B cell (primary cell): ENCODE results near the gene ABCB10. TPM values are rescaled to one million over a fixed set of nuclear protein-coding genes. Genes with fewer than 3 reads are reported as not detected.

Experiments
- ATAC-seq: fragments of 200-7000 bp; cut with Tn5 transposase; one replicate; pipeline ENCODE4 v1.10.0; 2021; ENCODE audit warnings: low read depth, mild to moderate bottlenecking, moderate number of reproducible peaks, moderate library complexity
- CTCF ChIA-PET: fragments of 350-600 bp; sonication (Branson Sonifier 250); formaldehyde crosslinking; loops from one replicate; lab custom pipeline; 2021; ENCODE audit warnings: antibody characterized with exemption, inconsistent platforms; lab: Charles Lee
- POLR2A ChIA-PET: fragments of 350-600 bp; sonication (Branson Sonifier 250); formaldehyde crosslinking; loops from one replicate; lab custom pipeline; 2021; ENCODE audit warnings: antibody characterized with exemption; lab: Charles Lee
- DNase-seq: peaks from one replicate; pipeline ENCODE4 v3.0.0; 2013
- H2AFZ ChIP-seq: 2 replicates; pipeline ENCODE4 v1.6.1; 2012; ENCODE audit warnings: mild to moderate bottlenecking, low read depth, low read length; ENCODE audit not compliant: insufficient read depth, poor library complexity, severe bottlenecking
- H3K27ac ChIP-seq, 2 donors: 1 replicate in 1 of 2; 2 replicates in 1 of 2; pipeline ENCODE4 v1.5.1; 2012 to 2013; ENCODE audit warnings: low read length in 2 of 2, mild to moderate bottlenecking in 2 of 2, moderate library complexity in 1 of 2
- H3K27me3 ChIP-seq, 4 experiments: fragments of 200-600 bp in 1 of 4; sonication (generic) in 1 of 4; replicated peaks in 1 of 4; 1 replicate in 2 of 4; 2 replicates in 2 of 4; pipeline versions ENCODE4 v1.6.1 to v1.7.0; 2013 to 2016; ENCODE audit warnings: low read length in 3 of 4, mild to moderate bottlenecking in 2 of 4, mixed read lengths in 1 of 4, moderate library complexity in 1 of 4; ENCODE audit not compliant: insufficient read depth in 4 of 4, control insufficient read depth in 3 of 4; ENCODE audit errors: control extremely low read depth in 1 of 4
- H3K36me3 ChIP-seq, 2 experiments: replicated peaks in 1 of 2; 1 replicate in 1 of 2; 2 replicates in 1 of 2; pipeline versions ENCODE4 v1.6.1 to v1.7.1; 2013; ENCODE audit warnings: low read length in 1 of 2; ENCODE audit not compliant: insufficient read depth in 2 of 2, control insufficient read depth in 1 of 2; ENCODE audit errors: control extremely low read depth in 1 of 2, extremely low read depth in 1 of 2
- H3K4me1 ChIP-seq, 2 donors: fragments of 200-600 bp in 1 of 2; sonication (generic) in 1 of 2; 1 replicate in 1 of 2; 2 replicates in 1 of 2; pipeline versions ENCODE4 v1.5.1 to v1.6.1; 2013 to 2017; ENCODE audit warnings: low read length in 2 of 2; ENCODE audit not compliant: control insufficient read depth in 2 of 2, insufficient read depth in 2 of 2
- H3K4me2 ChIP-seq: replicated peaks from 2 replicates; pipeline ENCODE3; 2012; ENCODE audit warnings: mild to moderate bottlenecking, low read depth, low read length; ENCODE audit not compliant: poor library complexity, severe bottlenecking
- H3K4me3 ChIP-seq, 5 experiments: fragments of 200-600 bp in 1 of 5; sonication (generic) in 1 of 5; 1 replicate in 3 of 5; 2 replicates in 2 of 5; pipeline versions ENCODE4 v1.5.1 to v1.7.0; 2011 to 2016; ENCODE audit warnings: low read length in 4 of 5, mild to moderate bottlenecking in 4 of 5, low read depth in 2 of 5, control low read depth in 1 of 5, moderate library complexity in 1 of 5; ENCODE audit not compliant: insufficient read depth in 1 of 5; ENCODE audit errors: control extremely low read depth in 1 of 5, extremely low read depth in 1 of 5
- H3K79me2 ChIP-seq: fragments of 200-600 bp; sonication (generic); one replicate; pipeline ENCODE4 v1.6.0; 2016; ENCODE audit warnings: low read length; ENCODE audit not compliant: control insufficient read depth, insufficient read depth
- H3K9ac ChIP-seq: fragments of 200-600 bp; sonication (generic); 2 replicates; pipeline ENCODE4 v1.6.1; 2017; ENCODE audit warnings: mild to moderate bottlenecking, low read length, moderate library complexity
- H3K9me3 ChIP-seq, 3 donors: one replicate each; pipeline versions ENCODE4 v1.6.1 to v1.7.1; 2013; ENCODE audit warnings: low read length in 2 of 3; ENCODE audit not compliant: control insufficient read depth in 2 of 3, insufficient read depth in 1 of 3; ENCODE audit errors: control extremely low read depth in 1 of 3
- H4K20me1 ChIP-seq: 2 replicates; pipeline ENCODE4 v1.6.0; 2012; ENCODE audit warnings: mild to moderate bottlenecking, low read length; ENCODE audit not compliant: insufficient read depth, control insufficient read depth, poor library complexity, severe bottlenecking
- H3K27ac Mint-ChIP-seq: one replicate; pipeline ENCODE4 v1.8.0; 2021; ENCODE audit warnings: mixed read lengths
- H3K27me3 Mint-ChIP-seq: one replicate; pipeline ENCODE4 v1.8.0; 2021; ENCODE audit warnings: mixed read lengths
- H3K4me1 Mint-ChIP-seq: one replicate; pipeline ENCODE4 v1.8.0; 2021; ENCODE audit warnings: mixed read lengths
- H3K4me3 Mint-ChIP-seq: one replicate; pipeline ENCODE4 v1.8.0; 2021; ENCODE audit warnings: mixed read lengths
- H3K9me3 Mint-ChIP-seq: one replicate; pipeline ENCODE4 v1.8.0; 2022; ENCODE audit warnings: mixed read lengths; ENCODE audit not compliant: insufficient read depth
- EZH2 ChIP-seq: IDR thresholded peaks from 2 replicates; pipeline ENCODE4 v1.6.1; 2012; ENCODE audit warnings: borderline replicate concordance, low read depth, mild to moderate bottlenecking, moderate library complexity, low read length; ENCODE audit not compliant: insufficient read depth, poor library complexity, severe bottlenecking
- WGBS: methylation state at CpG from one replicate; pipeline ENCODE4 v1.1.5; 2013; ENCODE audit warnings: missing lambda C conversion rate; ENCODE audit not compliant: insufficient coverage; 5-methylcytosine and 5-hydroxymethylcytosine counted together
- intact Hi-C: fragments of 100-400 bp; cut with micrococcal nuclease; formaldehyde crosslinking; loops from one replicate; pipeline ENCODE4 v1.10.0; 2022
- polyA plus RNA-seq: library from polyadenylated mRNA; depleted of rRNA; stranded (reverse); fragments of >200 nt; gene quantifications from 2 replicates; pipeline ENCODE4 v1.2.3, GENCODE V29; 2012
- total RNA-seq, 2 donors: library from RNA; stranded (reverse); fragments of 120-200 nt in 1 of 2; gene quantifications; 1 replicate in 1 of 2; 2 replicates in 1 of 2; pipeline versions ENCODE4 v1.2.3 to v1.2.4, GENCODE V29; 2013 to 2022
- TF ChIP-seq, protein P1 (sequence below): fragments of 200-600 bp; IDR thresholded peaks from one replicate; pipeline ENCODE4 v1.8.0; 2022; ENCODE audit warnings: antibody characterized with exemption, mild to moderate bottlenecking

The ABCB10 gene
- total and polyA plus RNA-seq, 2 donors (not counting 1 experiment from before 2014, with no cell fraction given), result 6.5 to 18.6 TPM

DNA sequence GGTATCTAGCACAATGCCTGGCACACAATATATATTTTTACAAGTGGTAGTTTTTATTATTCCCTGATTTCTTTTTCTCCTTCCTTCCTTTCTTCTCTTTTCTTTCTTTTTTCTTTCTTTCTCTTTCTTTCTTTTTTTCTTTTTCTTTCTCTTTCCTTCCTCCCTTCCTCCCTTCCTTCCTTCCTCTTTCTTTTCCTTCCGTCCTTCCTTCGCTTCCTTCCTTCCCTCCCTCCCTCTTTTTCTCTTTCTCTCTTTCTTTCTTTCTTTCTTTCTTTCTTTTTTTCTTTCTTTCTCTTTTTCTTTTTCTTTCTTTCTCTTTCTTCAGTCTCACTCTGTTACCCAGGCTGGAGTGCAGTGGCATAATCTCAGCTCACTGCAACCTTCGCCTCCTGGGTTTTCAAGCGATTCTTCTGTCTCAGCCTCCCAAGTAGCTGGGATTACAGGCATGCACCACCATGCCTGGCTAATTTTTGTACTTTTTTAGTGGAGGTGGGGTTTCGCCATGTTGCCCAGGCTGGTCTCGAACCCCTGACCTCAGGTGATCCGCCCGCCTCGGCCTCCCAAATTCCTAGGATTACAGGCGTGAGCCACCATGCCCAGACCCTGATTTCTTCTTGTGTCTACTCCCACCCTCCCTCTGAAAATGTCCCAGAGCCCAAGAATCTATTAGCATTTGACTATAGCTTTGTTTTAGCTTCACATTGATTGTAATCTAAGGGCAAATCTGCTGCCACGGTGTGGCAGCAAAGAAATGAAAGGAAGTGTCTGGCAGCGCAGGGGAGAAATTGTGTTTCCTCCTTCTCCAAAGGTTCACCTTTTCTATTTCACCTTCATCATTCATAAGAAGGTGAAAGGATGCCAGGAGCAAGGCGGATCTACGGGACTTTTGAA, 19.9 kb upstream of the ABCB10 start:
- no peaks in the 10 kb centered on the region for H4K20me1 ChIP-seq
- H3K79me2 ChIP-seq, result no peaks in the 10 kb centered on the region
- H3K27ac ChIP-seq, result peak overlapping the region; percentile 25 to 53
- H3K9ac ChIP-seq, result peak overlapping the region; percentile 51
- Mint-ChIP-seq H3K27me3 (no peaks in the 10 kb centered on the region), H3K4me3 (peak overlapping the region; percentile 78), H3K9me3 (no peaks in the 10 kb centered on the region), H3K27ac (peak overlapping the region; percentile 70), H3K4me1 (peaks cover 12% of the 10 kb centered on the region)
- no peaks in the 10 kb centered on the region for H3K9me3 ChIP-seq
- ChIA-PET CTCF (interaction anchor here (0.6 to 1.6 kb wide), 5 partner anchors 17 to 1959 kb away, joined by 3 to 6 read pairs (median 4); partner anchors contain the start of gene ABCB10), POLR2A (interaction anchor here (1.0 kb wide), 1 partner anchor 20 kb away, joined by 5 read pairs; the partner anchor contains the start of gene ABCB10)
- TF ChIP-seq, protein P1, sequence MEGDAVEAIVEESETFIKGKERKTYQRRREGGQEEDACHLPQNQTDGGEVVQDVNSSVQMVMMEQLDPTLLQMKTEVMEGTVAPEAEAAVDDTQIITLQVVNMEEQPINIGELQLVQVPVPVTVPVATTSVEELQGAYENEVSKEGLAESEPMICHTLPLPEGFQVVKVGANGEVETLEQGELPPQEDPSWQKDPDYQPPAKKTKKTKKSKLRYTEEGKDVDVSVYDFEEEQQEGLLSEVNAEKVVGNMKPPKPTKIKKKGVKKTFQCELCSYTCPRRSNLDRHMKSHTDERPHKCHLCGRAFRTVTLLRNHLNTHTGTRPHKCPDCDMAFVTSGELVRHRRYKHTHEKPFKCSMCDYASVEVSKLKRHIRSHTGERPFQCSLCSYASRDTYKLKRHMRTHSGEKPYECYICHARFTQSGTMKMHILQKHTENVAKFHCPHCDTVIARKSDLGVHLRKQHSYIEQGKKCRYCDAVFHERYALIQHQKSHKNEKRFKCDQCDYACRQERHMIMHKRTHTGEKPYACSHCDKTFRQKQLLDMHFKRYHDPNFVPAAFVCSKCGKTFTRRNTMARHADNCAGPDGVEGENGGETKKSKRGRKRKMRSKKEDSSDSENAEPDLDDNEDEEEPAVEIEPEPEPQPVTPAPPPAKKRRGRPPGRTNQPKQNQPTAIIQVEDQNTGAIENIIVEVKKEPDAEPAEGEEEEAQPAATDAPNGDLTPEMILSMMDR, result no peak
- TF ChIP-seq EZH2, result no peak
- H3K4me3 ChIP-seq, result peak overlapping the region in 4 of 5 experiments; percentile 17 to 63 (median 40)
- intact Hi-C loops, result no loop called here
- peak overlapping the region; percentile 82 for H2AFZ ChIP-seq
- 93% methylated on average over 8 of the region's 14 CpGs for WGBS
- no peaks in the 10 kb centered on the region for H3K36me3 ChIP-seq
- DNase-seq (no peak), ATAC-seq (peak; percentile 17)
- peak overlapping the region; percentile 73 for H3K4me2 ChIP-seq
- H3K27me3 ChIP-seq, result no peaks in the 10 kb centered on the region
- peaks cover 10 to 11% of the 10 kb centered on the region in 2 donors for H3K4me1 ChIP-seq
